ENCODE results near the gene ZNF614. TPM values are rescaled to one million over a fixed set of nuclear protein-coding genes. Genes with fewer than 3 reads are reported as not detected.

Gene ZNF614
- total and polyA plus RNA-seq, 10 donors = 3.0 to 10.9 (median 7.9) TPM

GRCh38 chr19:52022193-52022592 lies 6.0 kb downstream of the ZNF614 start:
- Histone ChIP-seq H3K9me3 (peaks cover 15 to 100% (median 99%) of the 10 kb centered on the region in 8 donors), H3K27ac (no peak overlapping the region), H3K27me3 (replicated peaks in 1 of 7) (no peaks in the 10 kb centered on the region), H3K4me1 (peaks cover 3 to 11% (median 8%) of the 10 kb centered on the region in 6 donors), H3K4me3 (no peak overlapping the region), H3K36me3 (peaks cover 28 to 99% (median 89%) of the 10 kb centered on the region in 6 donors)
- DNase-seq = no peak
- TF ChIP-seq CTCF (IDR thresholded peaks at IDR 0.05 in 8 of 11, conservative IDR thresholded peaks at IDR 0.05 in 3 of 11) = no peak
- no peak for TF ChIP-seq POLR2A (IDR thresholded peaks at IDR 0.05)
- TF ChIP-seq POLR2AphosphoS5 (IDR thresholded peaks at IDR 0.05) = no peak
- 96 to 98% (median 97%) methylated on average over 15 of the region's 15 CpGs for WGBS, 5 donors
- intact Hi-C loops (cut with DNase I; ENCODE audit: low total_unique reads) = no loop called here

- Histone ChIP-seq H3K9me3 (peaks cover 22 to 100% (median 100%) of the 10 kb centered on the region in 8 donors), H3K27ac (no peak overlapping the region), H3K4me1 (no peaks in the 10 kb centered on the region), H3K36me3 (peaks cover 35 to 100% (median 100%) of the 10 kb centered on the region in 6 donors), H3K27me3 (replicated peaks in 1 of 7) (no peaks in the 10 kb centered on the region), H3K4me3 (peak overlapping the region in 1 of 8 donors; percentile 7)
- no peak for TF ChIP-seq POLR2A (IDR thresholded peaks at IDR 0.05)
- TF ChIP-seq CTCF (IDR thresholded peaks at IDR 0.05 in 8 of 11, conservative IDR thresholded peaks at IDR 0.05 in 3 of 11) = no peak
- TF ChIP-seq POLR2AphosphoS5 (IDR thresholded peaks at IDR 0.05) = no peak
- WGBS, 5 donors = 94 to 98% (median 96%) methylated on average over 4 of the region's 4 CpGs
- intact Hi-C loops (cut with DNase I; ENCODE audit: low total_unique reads) = no loop called here
- no peak for DNase-seq
These were observed 7.7 kb downstream of the ZNF614 start for GRCh38 chr19:52020506-52020905.

GRCh38 chr19:52010674-52011073 lies 17.5 kb downstream of the ZNF614 start:
- DNase-seq = no peak
- WGBS, 5 donors = 90 to 100% (median 93%) methylated on average over 1 of the region's 1 CpG
- intact Hi-C loops (cut with DNase I; ENCODE audit: low total_unique reads) = no loop called here
- Histone ChIP-seq H3K27me3 (replicated peaks in 1 of 7) (no peaks in the 10 kb centered on the region), H3K9me3 (peaks cover 2 to 85% (median 71%) of the 10 kb centered on the region in 8 donors), H3K4me1 (peaks cover 6 to 21% (median 12%) of the 10 kb centered on the region in 6 donors), H3K4me3 (no peak overlapping the region), H3K27ac (no peak overlapping the region), H3K36me3 (peaks cover 0 to 27% (median 12%) of the 10 kb centered on the region in 6 donors)
- TF ChIP-seq CTCF (IDR thresholded peaks at IDR 0.05 in 8 of 11, conservative IDR thresholded peaks at IDR 0.05 in 3 of 11) (no peak), POLR2AphosphoS5 (IDR thresholded peaks at IDR 0.05) (no peak), POLR2A (IDR thresholded peaks at IDR 0.05) (no peak)

GRCh38 chr19:52007806-52008557 lies 20.2 kb downstream of the ZNF614 start, which contains the start of gene ZNF615:
ZNF615 (minus strand) TSS chr19:52008211; CDS start chr19:52003711, 4,500 bp downstream.
- DNase-seq = peak; percentile 96
- intact Hi-C loops (cut with DNase I; ENCODE audit: low total_unique reads) = no loop called here
- WGBS, 5 donors = 0 to 1% (median 1%) methylated on average over 37 to 44 of the region's 44 CpGs

More at GRCh38 chr19:52007806-52008557, 20.2 kb downstream of the ZNF614 start, which contains the start of gene ZNF615:
- TF ChIP-seq CTCF (IDR thresholded peaks at IDR 0.05 in 8 of 11, conservative IDR thresholded peaks at IDR 0.05 in 3 of 11) (no peak), POLR2AphosphoS5 (IDR thresholded peaks at IDR 0.05) (peak; percentile 90 to 91 (median 90)), POLR2A (IDR thresholded peaks at IDR 0.05) (peak in 1 of 3 donors; percentile 37)
- Histone ChIP-seq H3K36me3 (peaks cover 0 to 27% (median 20%) of the 10 kb centered on the region in 6 donors), H3K4me1 (peaks cover 6 to 21% (median 12%) of the 10 kb centered on the region in 6 donors), H3K27ac (peak within 1 kb of the TSS; percentile 77 to 92 (median 90)), H3K9me3 (peaks cover 0 to 85% (median 70%) of the 10 kb centered on the region in 8 donors), H3K27me3 (replicated peaks in 1 of 7) (no peaks in the 10 kb centered on the region), H3K4me3 (peak within 1 kb of the TSS; percentile 67 to 77 (median 71))

All from spleen (tissue), 11 donors.